HS-5 (cell line): ENCODE results near the gene ACADSB.

Experiments used
- DNase-seq: peaks from one replicate; pipeline ENCODE4 v3.0.0-alpha.2; 2012; ENCODE audit warnings: low read depth

Gene ACADSB

DNA sequence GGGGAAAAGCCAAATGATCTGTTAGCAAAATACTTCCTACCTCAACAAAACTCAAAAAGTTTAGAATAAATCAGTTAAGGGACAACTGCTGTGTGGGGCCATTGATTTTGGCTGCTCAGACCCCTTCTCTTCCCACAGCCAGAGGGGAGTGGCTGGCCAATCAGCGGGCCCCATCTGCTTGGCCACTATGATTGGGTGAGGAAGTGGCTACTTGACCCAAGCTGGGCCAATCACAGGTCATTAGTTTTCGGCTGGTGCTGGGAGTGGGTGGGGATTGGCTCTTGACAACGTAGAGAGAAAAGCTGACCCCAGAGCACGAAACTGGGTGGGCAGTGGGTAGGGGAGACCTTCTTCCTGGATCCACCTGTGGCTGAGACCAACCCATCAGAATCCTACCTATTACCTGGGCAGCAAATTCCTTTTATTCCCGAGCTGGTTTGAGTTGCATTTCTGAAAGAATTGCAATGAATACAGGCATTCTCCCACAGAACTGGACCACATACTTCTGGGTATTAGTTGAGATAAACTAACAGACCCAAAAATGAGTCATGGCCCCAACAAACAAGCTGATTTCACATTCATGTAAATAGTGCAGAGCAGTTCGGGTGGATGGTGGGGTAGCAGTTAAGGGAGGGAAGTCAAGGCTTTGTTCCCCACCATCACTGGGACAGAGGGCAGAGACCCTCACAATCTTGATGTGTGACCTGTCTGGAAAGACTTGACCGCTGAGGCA, 91.4 kb downstream of the ACADSB start:
- no peak for DNase-seq

DNA sequence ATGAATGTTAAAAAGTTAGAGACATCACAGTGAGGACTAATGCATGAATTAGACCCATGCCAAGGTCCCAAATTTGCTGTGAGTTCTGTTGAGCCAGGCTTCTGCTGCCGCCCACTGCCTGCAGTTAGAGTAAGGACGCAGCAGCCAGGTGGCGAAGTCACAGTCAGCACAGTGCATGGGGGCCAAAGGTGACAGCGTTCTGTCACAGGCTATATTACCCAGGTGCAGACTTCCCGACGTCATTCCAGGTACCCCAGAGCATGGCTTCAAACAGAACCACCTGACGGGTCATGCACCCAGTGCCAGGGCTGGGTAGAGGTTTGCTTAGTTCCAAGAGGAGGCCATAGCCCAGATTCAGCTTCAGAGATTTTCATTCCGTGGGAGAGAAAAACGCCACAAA, 93.1 kb downstream of the ACADSB start:
- no peak for DNase-seq

DNA sequence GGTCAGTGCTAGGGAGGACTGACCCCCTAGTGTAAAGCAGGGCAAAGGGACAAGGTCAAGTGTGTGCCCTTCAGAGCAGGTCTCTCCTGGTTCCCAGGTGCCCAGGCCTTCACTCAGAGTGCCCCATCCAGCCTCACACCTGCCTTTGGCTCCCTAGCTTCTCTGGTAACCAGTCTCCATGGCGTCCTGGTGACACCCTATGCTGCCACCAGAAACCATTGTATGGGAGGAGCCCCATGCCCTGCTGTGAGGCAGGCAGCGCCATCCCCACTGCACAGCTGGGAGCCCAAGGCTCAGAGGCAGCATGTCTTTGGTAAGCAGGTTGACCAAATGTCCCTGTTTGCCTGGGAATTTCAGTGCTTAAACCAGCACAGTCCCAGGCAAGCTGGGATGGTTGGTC, 93.9 kb downstream of the ACADSB start:
- DNase-seq, result no peak

DNA sequence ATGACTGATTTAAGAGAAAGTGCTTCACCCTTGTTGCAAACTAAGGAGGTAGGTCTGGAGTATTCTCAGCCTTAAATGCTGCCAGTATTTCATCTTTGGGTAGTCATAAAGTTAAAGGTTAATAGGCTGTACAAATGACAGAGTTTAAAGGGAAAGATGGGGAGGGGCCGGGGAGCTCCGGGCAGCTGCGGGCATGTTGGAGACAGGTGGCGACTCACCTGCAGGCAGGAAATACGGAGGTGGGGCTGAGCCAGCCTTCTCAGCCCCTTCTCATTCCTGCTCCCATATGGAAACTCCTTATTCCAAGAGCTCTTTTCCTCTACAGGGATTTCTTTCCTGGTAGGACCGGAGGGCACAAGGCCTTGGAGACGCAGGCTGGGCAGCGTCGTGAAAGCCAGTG, 95.1 kb downstream of the ACADSB start:
- no peak for DNase-seq
